PC-3 (cell line): ENCODE measurements around the gene PSMA4. TPM values are rescaled to one million over a fixed set of nuclear protein-coding genes. Genes with fewer than 3 reads are reported as not detected.

Experiments used
- ATAC-seq: fragments of 200-7000 bp; cut with Tn5 transposase; 2 replicates; pipeline ENCODE4 v1.9.1; 2020; ENCODE audit warnings: mild to moderate bottlenecking, moderate library complexity
- BruUV-seq: library from RNA; stranded (reverse); fragments of 400-500 nt; replicated peaks from 2 replicates; lab custom pipeline; 2021; lab: Mats Ljungman, UMichigan
- CTCF ChIA-PET: fragments of 300-600 bp; sonication (Branson Sonifier 250); formaldehyde crosslinking; loops from one replicate; lab custom pipeline; 2022; ENCODE audit warnings: antibody characterized with exemption; lab: Charles Lee
- POLR2A ChIA-PET: fragments of 300-600 bp; sonication (Branson Sonifier 250); formaldehyde crosslinking; loops from one replicate; lab custom pipeline; 2022; ENCODE audit warnings: antibody characterized with exemption; ENCODE audit not compliant: unreplicated experiment; lab: Charles Lee
- DNase-seq: peaks from one replicate; pipeline ENCODE4 v3.0.0-alpha.2; 2015
- H2AFZ ChIP-seq: fragments of 300-600 bp; sonication (generic); 2 replicates; pipeline ENCODE4 v1.6.0; 2016; ENCODE audit warnings: antibody characterized with exemption, low read length
- H3F3A ChIP-seq: fragments of 300-600 bp; sonication (generic); one replicate; pipeline ENCODE4 v1.6.0; 2017; ENCODE audit warnings: antibody characterized with exemption, low read length, control low read depth, mild to moderate bottlenecking; ENCODE audit not compliant: unreplicated experiment
- H3K27ac ChIP-seq: fragments of 300-600 bp; sonication (generic); 2 replicates; pipeline ENCODE4 v1.5.1; 2016; ENCODE audit warnings: mild to moderate bottlenecking, low read length
- H3K27me3 ChIP-seq: fragments of 300-600 bp; sonication (generic); 2 replicates; pipeline ENCODE4 v1.6.1; 2016; ENCODE audit warnings: low read length, mixed read lengths
- H3K36me3 ChIP-seq: fragments of 300-600 bp; sonication (generic); 2 replicates; pipeline ENCODE4 v1.6.1; 2016; ENCODE audit warnings: low read depth, mixed run types, low read length, mixed read lengths
- H3K4me1 ChIP-seq: fragments of 300-600 bp; sonication (generic); 2 replicates; pipeline ENCODE4 v1.5.1; 2016; ENCODE audit warnings: low read length; ENCODE audit not compliant: insufficient read depth
- H3K4me2 ChIP-seq: fragments of 300-600 bp; sonication (generic); 2 replicates; pipeline ENCODE4 v1.6.0; 2016; ENCODE audit warnings: low read length
- H3K4me3 ChIP-seq: fragments of 300-600 bp; sonication (generic); 2 replicates; pipeline ENCODE4 v1.5.1; 2016; ENCODE audit warnings: mild to moderate bottlenecking, low read length, mixed read lengths
- H3K79me2 ChIP-seq: fragments of 300-600 bp; sonication (generic); 2 replicates; pipeline ENCODE4 v1.6.1; 2017; ENCODE audit warnings: low read length, mixed read lengths
- H3K9ac ChIP-seq: fragments of 300-600 bp; sonication (generic); 2 replicates; pipeline ENCODE4 v1.6.0; 2016; ENCODE audit warnings: mild to moderate bottlenecking, low read length
- H3K9me2 ChIP-seq: fragments of 300-600 bp; sonication (generic); replicated peaks from 2 replicates; pipeline ENCODE4 v1.6.1; 2016; ENCODE audit warnings: mixed run types, low read length, mixed read lengths
- H3K9me3 ChIP-seq: fragments of 300-600 bp; sonication (generic); 2 replicates; pipeline ENCODE4 v1.6.1; 2016; ENCODE audit warnings: low read length, mixed read lengths
- H4K20me1 ChIP-seq: fragments of 300-600 bp; sonication (generic); 2 replicates; pipeline ENCODE4 v1.6.1; 2016; ENCODE audit warnings: low read length, mixed read lengths
- EZH2 ChIP-seq: fragments of 300-600 bp; sonication (generic); IDR thresholded peaks from one replicate; pipeline ENCODE4 v1.6.1; 2017; ENCODE audit warnings: antibody characterized with exemption, mild to moderate bottlenecking, low read length; ENCODE audit not compliant: unreplicated experiment
- EZH2phosphoT487 ChIP-seq: fragments of 300-600 bp; sonication (generic); IDR thresholded peaks from 2 replicates; pipeline ENCODE4 v1.6.1; 2018; ENCODE audit warnings: mild to moderate bottlenecking, antibody characterized with exemption, low read length, borderline replicate concordance
- intact Hi-C: fragments of 100-400 bp; cut with micrococcal nuclease; formaldehyde crosslinking; loops from 2 replicates; pipeline ENCODE4 v1.9.0; 2023
- total RNA-seq: library from RNA; depleted of rRNA; stranded (reverse); fragments of >200 nt; gene quantifications from 2 replicates; pipeline ENCODE4 v1.2.3, GENCODE V29; 2014
- TF ChIP-seq, protein P1 (sequence below): fragments of 300-600 bp; sonication (generic); conservative IDR thresholded peaks from 2 replicates; pipeline ENCODE4 v1.5.1; 2017; ENCODE audit warnings: antibody characterized with exemption, low read depth, mild to moderate bottlenecking, low read length

The PSMA4 gene
- total RNA-seq, 1 experiment from 2014 or later: 245 TPM

DNA sequence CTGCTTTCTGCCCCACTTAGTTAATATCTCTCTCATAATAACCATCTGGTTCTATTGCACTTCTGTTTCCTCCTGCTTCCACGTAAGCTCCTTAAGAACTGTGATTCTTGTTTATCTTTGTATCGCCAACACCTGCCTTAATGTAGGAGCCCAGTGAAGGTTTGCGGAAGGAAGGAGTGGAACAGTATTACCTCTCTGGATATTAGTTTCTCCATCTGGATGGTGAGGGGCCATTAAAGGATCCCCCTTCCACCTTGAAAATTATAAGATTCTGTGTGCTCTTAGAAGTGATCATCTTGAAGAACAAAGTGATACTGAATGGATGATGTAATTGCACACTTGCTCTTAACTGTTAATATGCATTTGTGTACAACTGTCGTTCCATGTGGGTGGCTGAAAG lies 27.3 kb downstream of the PSMA4 start:
- intact Hi-C loops: no loop called here
- Histone ChIP-seq H3K9ac (no peak overlapping the region), H3F3A (peaks cover 6% of the 10 kb centered on the region)

DNA sequence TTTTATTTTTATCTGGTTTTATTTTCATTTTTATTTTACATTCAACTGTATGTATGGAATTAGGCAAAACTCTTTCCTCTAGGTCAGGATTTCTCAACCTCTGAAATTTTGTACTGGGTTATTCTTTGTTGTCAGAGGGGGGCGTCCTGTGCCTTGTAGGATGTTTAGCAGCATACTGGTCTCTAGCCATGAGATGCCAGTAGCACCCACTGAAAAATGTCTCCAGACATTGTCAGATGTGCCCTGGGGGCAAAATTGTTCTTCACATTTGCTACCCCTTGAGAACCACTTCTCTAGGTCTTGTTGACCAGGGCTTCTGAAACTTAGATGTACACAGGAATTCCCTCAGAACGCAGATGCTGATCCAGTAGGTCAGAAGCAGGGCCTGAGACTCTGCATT lies 30.5 kb downstream of the PSMA4 start:
- Histone ChIP-seq H3K4me2 (no peak overlapping the region), H3K27ac (no peak overlapping the region), H3K9me3 (no peaks in the 10 kb centered on the region), H3F3A (peaks cover 6% of the 10 kb centered on the region), H4K20me1 (no peaks in the 10 kb centered on the region), H3K27me3 (no peaks in the 10 kb centered on the region), H3K4me3 (no peak overlapping the region), H3K9me2 (no peaks in the 10 kb centered on the region), H3K79me2 (peaks cover 42% of the 10 kb centered on the region), H3K4me1 (no peaks in the 10 kb centered on the region), H3K9ac (no peak overlapping the region), H2AFZ (no peak overlapping the region), H3K36me3 (no peaks in the 10 kb centered on the region)
- ChIA-PET POLR2A (no interaction called here), CTCF (no interaction called here)
- ATAC-seq: no peak
- TF ChIP-seq, protein P1, sequence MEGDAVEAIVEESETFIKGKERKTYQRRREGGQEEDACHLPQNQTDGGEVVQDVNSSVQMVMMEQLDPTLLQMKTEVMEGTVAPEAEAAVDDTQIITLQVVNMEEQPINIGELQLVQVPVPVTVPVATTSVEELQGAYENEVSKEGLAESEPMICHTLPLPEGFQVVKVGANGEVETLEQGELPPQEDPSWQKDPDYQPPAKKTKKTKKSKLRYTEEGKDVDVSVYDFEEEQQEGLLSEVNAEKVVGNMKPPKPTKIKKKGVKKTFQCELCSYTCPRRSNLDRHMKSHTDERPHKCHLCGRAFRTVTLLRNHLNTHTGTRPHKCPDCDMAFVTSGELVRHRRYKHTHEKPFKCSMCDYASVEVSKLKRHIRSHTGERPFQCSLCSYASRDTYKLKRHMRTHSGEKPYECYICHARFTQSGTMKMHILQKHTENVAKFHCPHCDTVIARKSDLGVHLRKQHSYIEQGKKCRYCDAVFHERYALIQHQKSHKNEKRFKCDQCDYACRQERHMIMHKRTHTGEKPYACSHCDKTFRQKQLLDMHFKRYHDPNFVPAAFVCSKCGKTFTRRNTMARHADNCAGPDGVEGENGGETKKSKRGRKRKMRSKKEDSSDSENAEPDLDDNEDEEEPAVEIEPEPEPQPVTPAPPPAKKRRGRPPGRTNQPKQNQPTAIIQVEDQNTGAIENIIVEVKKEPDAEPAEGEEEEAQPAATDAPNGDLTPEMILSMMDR: no peak
- TF ChIP-seq EZH2 (no peak), EZH2phosphoT487 (no peak)
- intact Hi-C loops: no loop called here
- no peak for DNase-seq
- no TSS peak for BruUV-seq

More for the DNA sequence above, 27.3 kb downstream of the PSMA4 start:
- no peak for TF ChIP-seq EZH2
- TF ChIP-seq EZH2phosphoT487: no peak
- TF ChIP-seq, protein P1: no peak
- ChIA-PET CTCF (no interaction called here), POLR2A (no interaction called here)
- Histone ChIP-seq H3K27ac (no peak overlapping the region), H3K9me3 (no peaks in the 10 kb centered on the region), H3K36me3 (no peaks in the 10 kb centered on the region), H3K79me2 (peaks cover 39% of the 10 kb centered on the region), H3K9me2 (no peaks in the 10 kb centered on the region), H2AFZ (peak overlapping the region; percentile 89), H3K4me2 (peak overlapping the region; percentile 84), H3K4me3 (peak overlapping the region; percentile 77), H3K4me1 (peaks cover 4% of the 10 kb centered on the region), H3K27me3 (no peaks in the 10 kb centered on the region), H4K20me1 (no peaks in the 10 kb centered on the region)
- BruUV-seq: no TSS peak
- DNase-seq: peak; percentile 5
- no peak for ATAC-seq

DNA sequence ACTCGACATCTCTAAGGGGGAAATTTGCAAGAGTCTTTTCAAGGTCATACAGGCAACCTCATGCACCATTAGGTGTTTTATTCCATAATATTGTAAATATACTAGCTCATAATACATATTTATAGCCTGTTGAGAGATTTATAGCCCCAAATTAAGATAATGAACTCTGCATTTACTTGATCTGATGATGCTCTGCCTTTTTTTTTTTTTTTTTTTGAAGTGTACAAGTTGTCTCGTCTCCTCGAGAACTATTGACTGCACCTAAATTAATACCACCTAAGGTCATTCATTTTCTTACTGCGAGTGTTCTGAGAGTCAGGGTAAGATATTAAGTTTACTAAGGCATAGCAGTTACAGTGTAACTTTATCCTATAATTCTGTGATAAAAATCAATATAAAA lies 31.1 kb downstream of the PSMA4 start:
- no peaks in the 10 kb centered on the region for H4K20me1 ChIP-seq
- CTCF ChIA-PET: no interaction called here
- no peak overlapping the region for H3K4me2 ChIP-seq
- H3K9ac ChIP-seq: no peak overlapping the region
- no peak overlapping the region for H3K4me3 ChIP-seq
- no peak for DNase-seq
- no peaks in the 10 kb centered on the region for H3K27me3 ChIP-seq
- no peak overlapping the region for H3K27ac ChIP-seq
- no peaks in the 10 kb centered on the region for H3K9me2 ChIP-seq
- POLR2A ChIA-PET: no interaction called here
- TF ChIP-seq, protein P1: no peak
- no peak for TF ChIP-seq EZH2
- TF ChIP-seq EZH2phosphoT487: no peak
- no peak overlapping the region for H2AFZ ChIP-seq
- H3K9me3 ChIP-seq: no peaks in the 10 kb centered on the region
- peaks cover 2% of the 10 kb centered on the region for H3F3A ChIP-seq
- no TSS peak for BruUV-seq
- H3K79me2 ChIP-seq: peaks cover 42% of the 10 kb centered on the region
- no peaks in the 10 kb centered on the region for H3K36me3 ChIP-seq
- intact Hi-C loops: no loop called here
- ATAC-seq: no peak
- H3K4me1 ChIP-seq: no peaks in the 10 kb centered on the region
